Left hindlimb (tissue), 1 donor: ENCODE data around the gene KRTAP2-4.
"Not testable (repeated sequence)": the region's sequence is repeated elsewhere in the genome, so short reads cannot be mapped to it uniquely, and the experiment has no call there.

Experiments used
- DNase-seq: peaks from one replicate; pipeline ENCODE4 v3.0.0-alpha.2; 2018

The KRTAP2-4 gene, protein sequence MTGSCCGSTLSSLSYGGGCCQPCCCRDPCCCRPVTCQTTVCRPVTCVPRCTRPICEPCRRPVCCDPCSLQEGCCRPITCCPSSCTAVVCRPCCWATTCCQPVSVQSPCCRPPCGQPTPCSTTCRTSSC

DNA sequence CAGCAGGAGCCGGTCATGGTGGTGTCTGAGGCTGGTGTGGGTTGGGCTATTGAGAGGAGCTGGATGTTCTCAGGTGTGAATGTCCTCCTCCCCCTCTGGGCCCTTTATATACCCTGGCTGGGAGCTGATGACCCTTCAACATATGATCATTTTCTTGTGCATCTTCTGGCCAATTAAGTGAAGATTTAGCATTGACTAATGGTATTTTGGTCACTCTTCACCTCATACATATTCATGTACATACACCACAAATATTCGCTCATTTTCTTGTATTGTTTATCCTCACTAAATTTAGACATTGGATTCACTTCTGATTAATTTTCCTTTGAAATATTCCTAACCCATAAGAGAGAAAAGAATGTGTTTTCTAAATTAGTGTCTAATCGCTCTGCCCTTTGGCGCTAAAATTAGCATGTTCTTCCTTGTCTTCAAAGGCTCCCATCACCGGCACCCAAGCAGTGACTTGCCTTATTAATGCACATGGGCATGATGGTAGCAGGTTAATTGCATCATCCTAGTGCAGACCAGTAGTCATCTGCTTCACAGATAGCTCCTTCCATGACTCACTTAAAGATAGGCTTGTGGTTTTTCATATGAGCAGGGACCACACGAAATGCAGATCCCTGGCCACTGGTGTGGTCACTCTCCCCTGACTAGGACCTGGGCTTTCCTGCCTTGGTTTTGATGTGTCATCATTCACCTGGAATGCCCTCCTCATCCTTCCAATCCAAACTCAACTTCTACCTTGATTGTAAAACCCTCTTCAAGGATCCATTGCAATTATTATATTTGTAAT is at the start of gene KRTAP2-4:
Gene KRTAP2-4, minus strand, starts transcription at position 51 of the 796 bp plus-strand sequence. Its CDS starts 34 bp downstream, at position 17.
- no peak for DNase-seq

DNA sequence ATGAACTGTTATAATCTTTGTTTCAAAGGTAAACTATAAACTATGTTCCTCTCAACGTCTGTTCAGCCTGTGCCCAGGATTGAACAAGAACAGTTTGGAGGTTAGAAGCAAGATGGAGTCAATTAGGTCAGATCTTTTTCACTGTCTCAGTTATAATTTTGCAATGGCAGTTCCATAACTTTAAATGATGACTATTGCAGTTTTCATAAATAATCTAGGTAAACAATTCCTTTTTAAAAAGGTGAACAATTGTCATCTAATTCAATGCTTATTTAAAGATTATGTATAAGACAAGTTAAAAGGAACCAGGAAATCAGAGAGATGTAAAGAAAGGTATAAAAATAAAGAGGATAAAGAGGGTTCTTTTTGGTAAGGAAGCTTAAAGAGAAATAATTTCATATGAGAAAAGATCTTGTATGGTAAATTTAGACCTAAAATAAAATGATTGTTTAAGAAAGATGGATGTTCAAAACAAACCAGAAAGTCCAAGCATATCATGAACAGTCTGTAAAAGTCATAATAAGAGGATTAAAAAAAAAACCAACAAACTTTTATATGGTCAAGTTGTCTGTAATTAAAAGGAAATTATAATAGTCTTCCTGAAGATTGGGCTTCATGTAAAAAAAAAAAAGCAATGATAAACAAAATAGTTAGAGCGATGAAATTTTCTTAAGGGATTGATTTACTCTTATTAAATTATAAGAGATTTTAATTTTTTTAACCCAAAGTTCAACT is 45.6 kb upstream of the KRTAP2-4 start:
- DNase-seq: no peak

DNA sequence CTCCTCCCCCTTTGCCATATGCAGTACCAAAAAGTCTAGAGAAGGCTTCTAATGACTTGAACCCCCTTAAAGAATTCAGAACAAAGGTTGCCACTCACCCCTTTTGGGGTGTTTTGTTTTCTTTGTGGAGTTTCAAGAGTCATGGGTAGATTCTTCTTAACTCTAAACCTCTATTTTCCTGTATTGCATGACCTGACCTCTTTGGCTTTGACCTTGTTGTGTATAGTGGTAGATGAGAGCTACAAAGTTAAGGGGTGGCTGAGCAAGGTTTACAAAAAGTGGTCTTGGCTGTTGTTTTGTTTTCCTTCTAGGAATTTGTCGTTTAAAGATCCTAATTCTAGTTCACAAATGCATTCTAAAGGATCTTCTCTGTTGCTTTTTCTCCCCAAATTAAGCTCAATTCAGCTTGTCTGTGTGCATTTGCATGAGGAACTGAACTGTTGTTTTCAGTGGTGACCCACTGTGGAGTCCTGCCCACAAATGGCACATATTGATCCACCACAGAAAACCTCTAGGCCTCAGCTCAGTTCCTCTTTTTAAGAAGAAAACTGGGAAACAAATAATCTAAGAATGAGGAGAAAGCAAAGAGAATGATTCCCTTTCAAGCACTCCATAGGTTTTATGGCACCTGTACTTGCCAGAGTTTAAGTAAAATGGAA is 43.2 kb upstream of the KRTAP2-4 start:
- not testable (repeated sequence) for DNase-seq

DNA sequence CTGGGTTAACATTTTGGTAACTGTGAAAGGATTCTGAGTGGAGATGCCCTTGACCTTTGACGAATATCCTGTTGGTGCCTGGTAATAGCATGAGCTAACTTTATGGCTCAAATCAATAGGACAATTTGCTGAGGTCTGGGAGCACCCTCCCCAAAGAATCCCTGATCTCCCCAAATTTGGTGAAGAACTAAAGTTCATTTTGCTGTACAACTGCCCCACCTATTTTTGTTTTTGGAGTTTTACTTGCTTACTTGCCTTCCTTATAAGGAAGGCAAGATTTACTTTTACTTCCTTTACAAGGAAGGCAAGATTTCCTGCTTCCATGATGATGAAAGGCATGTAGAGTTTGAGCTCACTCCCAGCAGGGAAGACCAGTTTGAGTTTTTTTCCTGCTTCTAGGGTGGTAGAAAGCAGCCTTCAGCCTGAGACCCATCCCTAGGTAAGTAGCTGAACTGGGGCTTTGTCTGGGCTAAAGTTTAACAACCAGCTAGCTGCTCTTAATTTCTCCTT is 42.3 kb upstream of the KRTAP2-4 start:
- DNase-seq: no peak

DNA sequence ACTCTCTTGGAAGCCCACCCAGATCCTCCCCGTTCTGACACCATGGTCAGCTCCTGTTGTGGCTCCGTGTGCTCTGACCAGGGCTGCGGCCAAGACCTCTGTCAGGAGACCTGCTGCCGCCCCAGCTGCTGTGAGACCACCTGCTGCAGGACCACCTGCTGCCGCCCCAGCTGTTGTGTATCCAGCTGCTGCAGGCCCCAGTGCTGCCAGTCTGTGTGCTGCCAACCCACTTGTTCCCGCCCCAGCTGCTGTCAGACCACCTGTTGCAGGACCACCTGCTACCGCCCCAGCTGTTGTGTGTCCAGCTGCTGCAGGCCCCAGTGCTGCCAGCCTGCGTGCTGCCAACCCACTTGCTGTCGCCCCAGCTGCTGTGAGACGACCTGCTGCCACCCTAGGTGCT is 39.7 kb upstream of the KRTAP2-4 start, which contains the start of gene KRTAP4-9:
Gene KRTAP4-9, plus strand, starts transcription at position 43 of the 400 bp plus-strand sequence. Its CDS starts 0 bp downstream, at position 43.
- not testable (repeated sequence) for DNase-seq

DNA sequence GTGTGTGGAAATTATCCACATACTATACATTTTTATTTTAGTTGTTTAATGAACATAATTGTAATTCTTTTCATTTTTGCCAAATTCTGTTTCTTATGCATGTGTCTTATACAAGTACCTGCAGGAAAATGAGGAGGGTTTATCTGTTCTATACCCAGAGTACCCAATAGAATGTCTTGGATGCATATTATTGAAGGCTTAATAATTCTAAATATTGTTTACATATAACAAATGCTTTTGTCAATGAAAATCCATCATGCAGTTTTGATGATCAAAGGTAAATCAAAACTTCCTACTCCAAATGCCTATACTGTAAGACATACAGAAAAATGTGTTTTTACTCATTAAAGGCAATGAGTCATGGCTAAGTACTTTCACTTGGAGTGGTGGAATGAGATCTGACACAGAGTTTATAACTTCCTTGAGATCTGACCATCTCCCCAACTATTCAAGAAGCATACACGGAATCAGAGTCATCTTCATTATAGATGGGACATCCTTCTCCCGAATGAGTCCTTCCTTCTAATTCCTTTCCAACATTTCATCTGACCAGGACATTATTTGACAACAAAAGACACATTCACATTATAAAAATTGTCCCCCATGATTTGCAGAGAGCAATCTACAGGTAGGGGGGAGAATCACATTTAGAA is 38.8 kb upstream of the KRTAP2-4 start:
- not testable (repeated sequence) for DNase-seq

DNA sequence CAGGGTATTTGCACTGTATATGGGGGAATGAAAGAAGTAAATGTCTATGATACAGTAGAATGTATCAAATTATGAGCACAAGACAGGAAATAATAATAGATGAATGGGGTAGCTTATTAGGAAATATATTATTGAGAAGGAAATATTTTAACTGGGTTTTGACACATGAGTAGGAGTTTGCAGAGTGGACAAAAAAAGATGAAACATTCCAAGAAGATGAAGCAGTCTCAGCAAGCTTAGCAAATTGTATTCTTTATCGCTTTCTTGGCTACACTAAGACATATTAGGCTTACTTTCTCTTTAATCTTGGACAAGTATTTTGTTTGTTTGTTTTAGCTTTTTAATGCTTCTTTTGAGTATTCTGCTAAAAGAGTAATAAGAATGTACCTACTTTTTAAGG is 38.2 kb upstream of the KRTAP2-4 start:
- DNase-seq: no peak

DNA sequence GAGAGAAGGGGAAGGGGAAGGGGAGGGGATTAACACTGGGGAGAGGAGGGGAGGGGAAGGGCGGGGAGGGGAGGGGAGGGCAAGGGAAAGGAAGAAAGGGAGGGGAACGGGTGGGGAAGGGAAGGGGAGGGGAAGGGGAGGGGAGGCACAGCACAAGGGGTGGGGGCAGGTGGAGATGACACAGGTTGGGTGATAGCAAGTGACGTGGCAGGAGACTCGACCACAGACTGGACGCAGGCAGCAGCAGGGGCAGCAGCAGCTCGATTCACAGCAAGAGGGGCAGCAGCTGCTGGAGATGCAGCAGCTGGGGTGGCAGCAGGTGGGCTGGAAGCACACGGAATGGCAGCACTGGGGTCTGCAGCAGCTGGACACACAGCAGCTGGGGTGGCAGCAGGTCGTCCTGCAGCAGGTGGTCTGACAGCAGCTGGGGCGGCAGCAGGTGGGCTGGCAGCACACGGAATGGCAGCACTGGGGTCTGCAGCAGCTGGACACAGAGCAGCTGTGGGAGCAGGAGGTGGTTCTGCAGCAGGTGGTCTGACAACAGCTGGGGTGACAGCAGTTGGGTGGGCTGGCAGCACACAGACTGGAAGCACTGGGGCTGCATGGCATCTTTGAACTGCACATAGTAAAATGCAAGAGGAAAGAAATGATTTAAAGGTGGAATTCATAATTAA is 36.0 kb upstream of the KRTAP2-4 start, which contains the start of gene KRTAP4-16:
Gene KRTAP4-16, minus strand, starts transcription at position 624 of the 674 bp plus-strand sequence. Its CDS starts 0 bp downstream, at position 624.
- no peak for DNase-seq

DNA sequence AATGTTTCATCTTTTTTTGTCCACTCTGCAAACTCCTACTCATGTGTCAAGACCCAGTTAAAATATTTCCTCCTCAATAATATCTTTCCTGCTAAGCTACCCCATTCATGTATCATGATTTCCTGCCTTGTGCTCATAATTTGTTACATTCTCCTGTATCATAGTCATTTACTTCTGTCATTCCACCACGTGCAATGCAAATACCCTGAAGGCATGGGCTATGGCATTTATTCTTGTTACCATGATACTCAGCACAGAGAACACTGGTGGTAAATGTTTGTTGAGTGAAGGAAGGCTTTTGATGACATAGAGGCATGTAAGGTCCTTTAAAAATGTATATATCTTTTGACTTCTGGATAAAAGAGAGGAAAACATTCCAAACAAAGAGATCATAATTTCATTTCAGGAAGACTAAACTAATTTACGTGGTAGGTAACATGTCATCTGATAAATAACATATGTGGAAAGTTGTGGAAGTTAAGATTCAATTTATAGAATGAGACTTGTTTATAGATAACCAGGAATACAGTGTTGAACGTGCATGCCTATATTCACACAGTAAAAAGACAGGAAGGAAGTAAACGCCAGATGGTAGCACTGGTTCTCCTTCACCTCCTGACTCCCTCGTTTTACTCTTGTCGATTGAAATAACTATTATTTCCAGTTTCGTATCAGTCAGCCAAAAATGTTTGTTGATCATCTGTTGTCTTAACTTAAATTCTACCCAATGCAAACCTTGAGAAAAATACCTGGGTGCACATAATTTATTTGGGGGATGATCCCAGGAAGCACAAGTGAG is 34.2 kb upstream of the KRTAP2-4 start:
- not testable (repeated sequence) for DNase-seq

DNA sequence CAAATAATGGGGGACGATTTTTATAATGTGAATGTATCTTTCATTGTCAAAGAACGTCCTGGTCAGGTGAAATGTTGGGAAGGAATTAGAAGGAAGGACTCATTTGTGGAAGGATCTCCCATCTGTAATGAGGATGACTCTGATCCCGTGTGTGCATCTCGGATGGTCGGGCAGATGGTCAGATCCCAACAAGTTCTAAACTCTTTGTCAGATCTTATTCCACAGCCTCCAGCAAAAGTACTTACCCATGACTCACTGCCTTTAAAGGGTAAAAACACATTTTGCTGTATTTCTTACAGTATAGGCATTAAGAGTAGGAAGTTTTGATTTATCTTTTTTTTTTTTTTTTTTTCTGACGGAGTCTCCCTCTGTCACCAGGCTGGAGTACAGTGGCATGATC is 32.8 kb upstream of the KRTAP2-4 start:
- no peak for DNase-seq

DNA sequence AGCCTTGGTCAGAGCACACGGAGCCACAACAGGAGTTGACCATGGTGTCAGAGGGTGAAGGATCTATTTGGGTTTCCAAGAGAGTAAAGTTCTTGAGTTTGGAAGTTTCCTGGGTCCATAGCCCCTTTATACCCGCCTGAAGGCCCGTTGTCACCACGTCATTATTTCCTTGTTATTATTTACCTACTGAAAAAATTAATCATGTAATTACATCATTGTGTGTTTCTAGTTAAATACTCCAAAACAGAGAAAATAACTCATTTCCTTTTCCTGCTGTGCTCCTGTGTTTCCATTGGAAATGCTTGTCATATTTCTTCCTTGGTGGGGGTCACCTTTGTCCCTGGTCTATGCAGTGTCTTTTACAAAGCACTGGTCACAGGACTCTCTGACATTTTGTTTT is 32.4 kb upstream of the KRTAP2-4 start, which contains the start of gene KRTAP4-8:
Gene KRTAP4-8, minus strand, starts transcription at position 101 of the 400 bp plus-strand sequence. Its CDS starts 58 bp downstream, at position 43.
- no peak for DNase-seq

DNA sequence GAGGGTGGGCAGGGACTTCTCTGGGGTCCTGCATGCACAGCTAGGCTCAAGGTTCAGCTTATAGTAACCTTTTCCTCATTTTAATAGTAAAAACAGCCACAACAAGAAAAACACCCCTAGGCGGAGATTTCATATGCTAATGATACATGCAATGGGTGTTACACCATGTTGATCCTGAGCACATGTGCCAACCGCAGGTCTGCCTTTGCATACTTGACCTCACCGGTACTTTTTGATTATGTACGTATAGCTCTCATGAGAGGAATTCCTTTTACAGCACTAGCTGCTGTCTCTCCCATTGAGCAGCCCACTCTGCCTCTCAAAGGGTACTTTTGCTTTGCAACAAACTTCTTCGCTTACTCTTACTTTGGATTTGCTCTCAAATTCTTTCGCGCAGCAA is 30.4 kb upstream of the KRTAP2-4 start:
- no peak for DNase-seq

DNA sequence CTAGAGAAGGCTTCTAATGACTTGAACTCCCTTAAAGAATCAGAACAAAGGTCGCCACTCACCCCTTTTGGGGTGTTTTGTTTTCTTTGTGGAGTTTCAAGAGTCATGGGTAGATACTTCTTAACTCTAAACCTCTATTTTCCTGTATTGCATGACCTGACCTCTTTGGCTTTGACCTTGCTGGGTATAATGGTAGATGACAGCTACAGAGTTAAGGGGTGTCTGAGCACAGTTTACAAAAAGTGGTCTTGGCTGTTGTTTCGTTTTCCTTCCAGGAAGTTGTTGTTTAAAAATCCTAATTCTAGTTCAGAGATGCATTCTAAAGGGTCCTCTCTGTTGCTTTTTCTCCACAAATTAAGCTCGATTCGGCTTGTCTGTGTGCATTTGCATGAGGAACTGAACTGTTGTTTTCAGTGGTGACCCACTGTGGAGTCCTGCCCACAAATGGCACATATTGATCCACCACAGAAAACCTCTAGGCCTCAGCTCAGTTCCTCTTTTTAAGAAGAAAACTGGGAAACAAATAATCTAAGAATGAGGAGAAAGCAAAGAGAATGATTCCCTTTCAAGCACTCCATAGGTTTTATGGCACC is 23.2 kb upstream of the KRTAP2-4 start:
- DNase-seq: not testable (repeated sequence)

DNA sequence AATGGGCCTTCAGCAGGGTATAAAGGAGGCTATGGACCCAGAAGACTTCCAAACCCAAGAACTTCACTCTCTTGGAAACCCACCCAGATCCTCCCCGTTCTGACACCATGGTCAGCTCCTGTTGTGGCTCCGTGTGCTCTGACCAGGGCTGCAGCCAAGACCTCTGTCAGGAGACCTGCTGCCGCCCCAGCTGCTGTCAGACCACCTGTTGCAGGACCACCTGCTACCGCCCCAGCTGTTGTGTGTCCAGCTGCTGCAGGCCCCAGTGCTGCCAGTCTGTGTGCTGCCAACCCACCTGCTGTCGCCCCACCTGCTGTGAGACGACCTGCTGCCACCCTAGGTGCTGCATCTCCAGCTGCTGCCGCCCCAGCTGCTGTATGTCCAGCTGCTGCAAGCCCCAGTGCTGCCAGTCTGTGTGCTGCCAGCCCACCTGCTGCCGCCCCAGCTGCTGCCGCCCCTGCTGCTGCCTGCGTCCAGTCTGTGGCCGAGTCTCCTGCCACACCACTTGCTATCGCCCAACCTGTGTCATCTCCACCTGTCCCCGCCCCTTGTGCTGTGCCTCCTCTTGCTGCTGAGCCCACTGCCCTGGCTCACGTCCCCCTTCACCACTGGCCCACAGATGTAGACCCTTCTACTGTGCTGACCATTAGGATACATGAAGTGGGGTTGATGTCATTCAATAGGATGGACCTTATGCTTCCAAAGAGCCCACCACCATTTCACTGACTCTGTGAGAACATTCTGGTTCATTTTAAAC is 18.6 kb upstream of the KRTAP2-4 start, which contains the start of gene KRTAP4-7:
Gene KRTAP4-7, plus strand, starts transcription at position 51 of the 757 bp plus-strand sequence. Its CDS starts 57 bp downstream, at position 108.
- DNase-seq: not testable (repeated sequence)

DNA sequence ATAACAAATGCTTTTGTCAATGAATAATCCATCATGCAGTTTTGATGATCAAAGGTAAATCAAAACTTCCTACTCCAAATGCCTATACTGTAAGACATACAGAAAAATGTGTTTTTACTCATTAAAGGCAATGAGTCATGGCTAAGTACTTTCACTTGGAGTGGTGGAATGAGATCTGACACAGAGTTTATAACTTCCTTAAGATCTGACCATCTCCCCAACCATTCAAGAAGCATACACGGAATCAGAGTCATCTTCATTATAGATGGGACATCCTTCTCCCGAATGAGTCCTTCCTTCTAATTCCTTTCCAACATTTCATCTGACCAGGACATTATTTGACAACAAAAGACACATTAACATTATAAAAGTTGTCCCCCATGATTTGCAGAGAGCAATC is 17.7 kb upstream of the KRTAP2-4 start:
- not testable (repeated sequence) for DNase-seq

DNA sequence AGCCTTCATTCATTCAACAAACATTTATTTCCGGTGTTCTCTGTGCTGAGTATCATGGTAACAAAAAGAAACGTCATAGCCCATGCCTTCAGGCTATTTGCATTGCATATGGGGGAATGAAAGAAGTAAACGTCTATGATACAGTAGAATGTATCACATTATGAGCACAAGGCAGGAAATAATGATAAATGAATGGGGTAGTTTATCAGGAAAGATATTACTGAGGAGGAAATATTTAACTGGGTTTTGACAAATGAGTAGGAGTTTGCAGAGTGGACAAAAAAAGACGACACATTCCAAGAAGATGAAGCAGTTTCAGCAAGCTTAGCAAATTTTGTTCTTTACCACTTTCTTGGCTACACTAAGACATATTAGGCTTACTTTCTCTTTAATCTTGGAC is 16.9 kb upstream of the KRTAP2-4 start:
- no peak for DNase-seq

DNA sequence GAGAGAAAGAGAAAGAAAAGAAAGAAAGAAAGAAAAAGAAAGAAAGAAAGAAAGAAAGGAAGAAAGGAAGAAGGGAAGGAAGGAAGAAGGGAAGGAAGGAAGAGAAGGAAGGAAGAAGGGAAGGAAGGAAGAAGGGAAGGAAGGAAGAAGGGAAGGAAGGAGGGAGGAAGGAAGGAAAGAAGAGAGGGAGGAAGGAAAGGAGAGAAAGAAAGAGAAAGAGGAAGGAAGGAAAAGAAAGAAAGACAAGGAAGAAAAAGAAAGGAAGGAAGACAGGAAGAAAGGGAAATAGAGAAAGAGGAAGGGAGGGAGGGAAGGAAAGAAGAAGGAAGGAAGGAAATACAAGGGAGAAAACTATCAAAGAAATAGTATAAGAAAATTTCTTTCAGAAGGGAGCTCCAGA is 11.1 kb upstream of the KRTAP2-4 start:
- no peak for DNase-seq

DNA sequence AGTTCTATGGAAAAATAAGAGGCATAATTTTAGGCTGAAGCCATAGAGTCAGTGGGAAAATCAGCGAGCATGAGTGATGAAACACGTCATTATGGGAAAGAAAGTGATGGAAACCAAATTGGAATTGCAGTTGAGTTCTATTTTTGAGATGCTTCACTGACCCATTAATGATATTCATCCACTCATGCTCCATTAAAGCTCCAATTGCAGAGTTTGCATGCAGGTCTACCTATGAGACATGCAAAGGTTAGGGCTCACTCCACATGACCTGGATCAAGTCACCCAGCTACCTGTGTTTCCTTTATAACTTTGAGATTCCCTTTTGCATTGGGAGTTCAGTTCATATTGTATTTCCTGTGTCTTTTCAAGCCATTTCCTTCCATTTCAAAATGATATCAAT is 8.0 kb upstream of the KRTAP2-4 start:
- DNase-seq: no peak
